ENCODE data around the gene GPC3. TPM values are rescaled to one million over a fixed set of nuclear protein-coding genes. Genes with fewer than 3 reads are reported as not detected.

GPC3 gene
- polyA plus RNA-seq, 1 experiment: not detected

DNA sequence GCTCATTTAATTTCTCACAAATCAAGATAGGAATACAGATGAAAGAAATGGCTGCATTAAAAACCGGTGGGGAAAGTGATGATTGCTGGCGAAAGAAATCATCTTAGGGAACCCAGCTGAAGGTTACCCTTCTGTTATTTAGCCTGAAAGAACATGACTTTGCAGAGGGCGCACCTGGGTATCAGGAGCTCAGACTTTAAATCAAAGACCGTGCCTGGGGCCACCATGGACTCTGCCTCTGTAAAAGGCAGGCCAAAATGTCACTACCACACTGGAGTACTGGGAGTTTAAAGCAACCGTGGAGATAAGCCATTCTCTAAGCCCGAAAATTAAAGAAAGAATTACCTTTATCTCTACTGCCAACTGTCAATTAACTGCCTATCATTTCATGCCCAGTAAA, 24.3 kb downstream of the GPC3 start:
- Histone ChIP-seq H3K36me3 (ENCODE audit: control insufficient read depth, insufficient read depth, low read length) (no peaks in the 10 kb centered on the region), H3K27me3 (ENCODE audit: control insufficient read depth, insufficient read depth, low read length) (no peaks in the 10 kb centered on the region), H3K4me3 (ENCODE audit: low read depth, low read length) (no peak overlapping the region)
- ChIA-PET CTCF (no interaction called here), POLR2A (no interaction called here)
- no peak for DNase-seq (ENCODE audit: low read depth)
- TF ChIP-seq, protein P1, sequence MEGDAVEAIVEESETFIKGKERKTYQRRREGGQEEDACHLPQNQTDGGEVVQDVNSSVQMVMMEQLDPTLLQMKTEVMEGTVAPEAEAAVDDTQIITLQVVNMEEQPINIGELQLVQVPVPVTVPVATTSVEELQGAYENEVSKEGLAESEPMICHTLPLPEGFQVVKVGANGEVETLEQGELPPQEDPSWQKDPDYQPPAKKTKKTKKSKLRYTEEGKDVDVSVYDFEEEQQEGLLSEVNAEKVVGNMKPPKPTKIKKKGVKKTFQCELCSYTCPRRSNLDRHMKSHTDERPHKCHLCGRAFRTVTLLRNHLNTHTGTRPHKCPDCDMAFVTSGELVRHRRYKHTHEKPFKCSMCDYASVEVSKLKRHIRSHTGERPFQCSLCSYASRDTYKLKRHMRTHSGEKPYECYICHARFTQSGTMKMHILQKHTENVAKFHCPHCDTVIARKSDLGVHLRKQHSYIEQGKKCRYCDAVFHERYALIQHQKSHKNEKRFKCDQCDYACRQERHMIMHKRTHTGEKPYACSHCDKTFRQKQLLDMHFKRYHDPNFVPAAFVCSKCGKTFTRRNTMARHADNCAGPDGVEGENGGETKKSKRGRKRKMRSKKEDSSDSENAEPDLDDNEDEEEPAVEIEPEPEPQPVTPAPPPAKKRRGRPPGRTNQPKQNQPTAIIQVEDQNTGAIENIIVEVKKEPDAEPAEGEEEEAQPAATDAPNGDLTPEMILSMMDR (IDR thresholded peaks at IDR 0.05; ENCODE audit: insufficient read depth, low read depth, low read length): no peak

DNA sequence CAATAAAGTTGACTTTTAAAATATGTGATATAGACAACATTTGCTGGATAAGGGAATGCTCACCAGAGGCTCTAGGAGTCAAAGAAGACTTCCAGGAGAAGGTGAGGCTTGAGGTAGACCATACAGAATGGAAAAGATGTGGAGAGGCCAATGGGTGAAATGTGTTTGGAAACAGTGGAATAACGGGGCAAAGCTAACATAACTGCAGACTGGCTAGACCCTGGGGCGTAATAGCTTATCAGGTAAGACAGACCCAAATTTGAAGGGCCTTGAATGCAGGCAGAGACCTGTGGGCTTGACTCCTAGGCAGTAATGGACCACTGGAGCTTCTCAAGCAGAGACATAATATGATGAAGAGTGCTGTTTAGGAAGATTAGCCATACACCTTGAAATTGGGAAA, 25.4 kb downstream of the GPC3 start:
- TF ChIP-seq, protein P1 (IDR thresholded peaks at IDR 0.05; ENCODE audit: insufficient read depth, low read depth, low read length): no peak
- H3K36me3 ChIP-seq (ENCODE audit: control insufficient read depth, insufficient read depth, low read length): no peaks in the 10 kb centered on the region
- H3K4me3 ChIP-seq (ENCODE audit: low read depth, low read length): no peak overlapping the region
- H3K27me3 ChIP-seq (ENCODE audit: control insufficient read depth, insufficient read depth, low read length): no peaks in the 10 kb centered on the region
- no peak for DNase-seq (ENCODE audit: low read depth)
- ChIA-PET POLR2A (no interaction called here), CTCF (interaction anchor here (1.5 kb wide), 1 partner anchor 67 kb away, joined by 4 read pairs; no protein-coding TSS in a partner anchor)

DNA sequence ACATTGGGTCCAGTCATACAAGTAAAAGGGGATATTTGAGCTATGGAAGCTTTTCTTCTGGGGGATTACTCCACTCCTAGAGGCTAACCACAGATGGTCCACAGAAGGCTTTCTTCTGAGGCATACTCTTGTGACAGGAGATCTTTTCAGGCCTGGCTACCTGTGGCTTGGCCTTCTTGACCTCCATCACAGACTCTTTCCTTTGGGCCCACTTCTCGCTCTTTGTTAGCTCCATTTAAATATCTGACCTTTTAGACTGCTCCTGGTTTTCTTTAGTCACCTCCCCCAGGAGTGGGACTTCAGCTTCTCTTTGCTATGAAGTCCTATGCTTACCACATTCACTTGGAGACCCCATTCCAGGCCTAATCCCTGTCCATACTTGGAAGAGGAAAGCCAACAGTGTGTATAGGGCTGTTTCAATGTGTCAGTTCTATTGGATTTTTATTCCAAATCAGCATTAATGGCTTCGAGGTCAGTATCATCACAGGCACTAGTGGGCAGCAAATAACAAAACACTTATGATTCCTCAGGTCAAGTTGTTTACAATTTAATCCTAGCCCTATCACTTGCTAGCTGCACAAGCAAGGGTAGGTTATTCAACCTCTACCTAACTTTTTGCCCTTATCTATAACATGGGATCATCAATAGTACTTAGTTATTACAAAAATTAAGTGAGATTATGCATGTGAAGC, 26.3 kb downstream of the GPC3 start:
- DNase-seq (ENCODE audit: low read depth): no peak
- CTCF ChIA-PET: interaction anchor here (1.5 kb wide), 1 partner anchor 68 kb away, joined by 4 read pairs; no protein-coding TSS in a partner anchor
- no peaks in the 10 kb centered on the region for H3K27me3 ChIP-seq (ENCODE audit: control insufficient read depth, insufficient read depth, low read length)
- TF ChIP-seq, protein P1 (IDR thresholded peaks at IDR 0.05; ENCODE audit: insufficient read depth, low read depth, low read length): no peak
- H3K4me3 ChIP-seq (ENCODE audit: low read depth, low read length): no peak overlapping the region
- POLR2A ChIA-PET: no interaction called here
- no peaks in the 10 kb centered on the region for H3K36me3 ChIP-seq (ENCODE audit: control insufficient read depth, insufficient read depth, low read length)

DNA sequence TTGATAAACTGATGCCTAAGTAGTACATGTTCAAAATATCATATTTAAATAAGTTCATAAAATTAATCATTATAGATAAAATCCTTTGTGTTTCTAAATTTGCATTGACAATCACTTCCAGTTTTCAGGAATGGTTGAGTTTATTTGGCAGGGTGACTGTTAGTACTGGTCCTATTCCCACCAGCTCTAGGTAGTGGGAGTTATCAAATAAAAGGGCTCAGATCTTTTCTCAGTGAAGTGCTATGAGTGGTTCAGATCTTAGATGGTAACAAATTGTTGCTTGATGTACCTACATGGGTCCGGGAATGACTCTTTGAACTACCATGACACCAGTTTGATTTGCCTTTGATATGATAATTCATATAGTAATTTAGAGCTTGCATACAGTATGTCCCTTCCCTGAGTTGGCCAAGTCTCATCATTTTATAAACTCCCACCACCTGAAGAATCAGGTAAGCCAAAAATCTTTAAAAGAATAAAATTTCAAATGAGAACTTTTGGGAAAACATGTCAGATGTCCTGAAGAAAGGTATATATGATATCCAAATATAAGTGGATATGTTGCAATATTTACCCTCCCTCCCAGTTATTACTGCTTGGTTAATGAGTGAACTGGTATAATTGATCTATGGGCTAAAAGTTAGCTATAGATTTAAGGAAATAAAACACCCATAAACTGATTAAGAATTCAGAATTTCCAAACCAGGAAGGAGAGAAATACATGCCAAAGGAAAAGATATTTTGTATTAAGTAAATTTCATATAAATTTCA, 28.6 kb downstream of the GPC3 start:
- ChIA-PET POLR2A (no interaction called here), CTCF (no interaction called here)
- no peaks in the 10 kb centered on the region for H3K27me3 ChIP-seq (ENCODE audit: control insufficient read depth, insufficient read depth, low read length)
- no peak for DNase-seq (ENCODE audit: low read depth)
- TF ChIP-seq, protein P1 (IDR thresholded peaks at IDR 0.05; ENCODE audit: insufficient read depth, low read depth, low read length): no peak
- no peaks in the 10 kb centered on the region for H3K36me3 ChIP-seq (ENCODE audit: control insufficient read depth, insufficient read depth, low read length)
- H3K4me3 ChIP-seq (ENCODE audit: low read depth, low read length): no peak overlapping the region

DNA sequence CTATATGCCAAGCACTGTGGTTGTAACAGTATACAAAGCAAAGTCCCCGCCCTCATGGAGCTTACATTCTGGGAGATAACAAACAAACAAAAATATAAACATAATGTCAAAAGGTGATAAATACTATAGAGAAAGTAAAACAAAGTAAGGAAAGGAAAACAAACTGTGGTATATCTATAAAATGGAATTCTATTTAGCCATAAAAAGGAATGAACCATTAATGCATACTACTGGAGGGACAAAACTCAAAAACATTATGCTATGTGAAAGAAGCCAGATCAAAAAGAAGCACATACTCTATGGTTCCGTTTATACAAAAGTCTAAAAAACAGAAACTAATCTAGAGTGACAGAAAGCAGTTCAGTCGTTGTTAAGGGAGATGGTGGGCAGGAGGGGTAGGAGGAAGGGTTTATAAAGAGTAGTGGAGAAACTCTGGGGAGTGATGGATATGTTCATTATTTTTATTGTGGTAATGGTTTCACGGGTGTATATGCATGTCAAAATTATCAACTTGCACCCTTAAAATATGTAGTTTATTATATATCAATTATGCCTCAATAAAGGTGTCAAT, 31.5 kb downstream of the GPC3 start:
- TF ChIP-seq, protein P1 (IDR thresholded peaks at IDR 0.05; ENCODE audit: insufficient read depth, low read depth, low read length): no peak
- no peaks in the 10 kb centered on the region for H3K36me3 ChIP-seq (ENCODE audit: control insufficient read depth, insufficient read depth, low read length)
- ChIA-PET CTCF (no interaction called here), POLR2A (no interaction called here)
- DNase-seq (ENCODE audit: low read depth): no peak
- no peak overlapping the region for H3K4me3 ChIP-seq (ENCODE audit: low read depth, low read length)
- no peaks in the 10 kb centered on the region for H3K27me3 ChIP-seq (ENCODE audit: control insufficient read depth, insufficient read depth, low read length)

All from BJ (cell line).